Activated CD4-positive, alpha-beta T cell treated with anti-CD3 and anti-CD28 coated beads, Interleukin-2, Interleukin-4, amounts not matched to agents 100 ng/mL and 50 ng/mL, durations not matched to agents 16 hours and 8 hours (primary cell): ENCODE data around the gene INPP5E.

Source experiments
- DNase-seq: peaks from one replicate; pipeline ENCODE4 v3.0.0-alpha.2; 2020; ENCODE audit warnings: low spot score

The INPP5E gene

DNA sequence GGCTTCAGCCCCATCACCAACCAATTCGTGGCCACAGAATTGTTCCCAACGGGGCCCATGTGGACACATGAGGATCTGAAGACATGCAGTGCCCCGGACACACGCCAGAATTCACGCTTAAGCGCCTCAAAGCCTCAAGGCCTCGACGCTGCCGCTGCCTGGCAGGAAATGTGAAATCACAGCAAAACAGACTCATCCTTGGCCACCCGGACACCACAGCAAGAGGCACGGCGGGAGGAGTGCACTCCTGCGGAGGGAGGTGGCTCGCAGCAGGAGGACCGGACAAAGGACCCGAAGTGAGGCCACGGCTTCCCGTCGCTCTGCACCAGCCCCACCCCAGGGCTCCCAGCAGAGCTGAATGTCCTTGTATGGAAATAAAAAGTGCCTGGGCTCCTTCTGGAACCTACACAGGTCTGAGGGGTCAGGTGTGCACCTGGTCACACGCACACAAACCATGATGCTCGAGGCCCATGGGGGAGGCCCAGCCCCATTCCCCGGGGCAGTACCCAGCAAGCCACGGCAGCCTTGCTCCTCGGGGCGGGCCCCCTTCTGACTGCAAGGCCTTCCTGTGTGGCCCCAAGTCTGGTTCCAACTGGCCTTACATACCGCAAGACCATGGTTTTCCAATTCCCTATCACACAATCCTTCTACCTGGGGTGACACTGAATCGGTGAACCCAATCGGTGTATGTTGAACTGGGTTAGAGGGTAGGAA, 33.2 kb upstream of the INPP5E start:
- no peak for DNase-seq

DNA sequence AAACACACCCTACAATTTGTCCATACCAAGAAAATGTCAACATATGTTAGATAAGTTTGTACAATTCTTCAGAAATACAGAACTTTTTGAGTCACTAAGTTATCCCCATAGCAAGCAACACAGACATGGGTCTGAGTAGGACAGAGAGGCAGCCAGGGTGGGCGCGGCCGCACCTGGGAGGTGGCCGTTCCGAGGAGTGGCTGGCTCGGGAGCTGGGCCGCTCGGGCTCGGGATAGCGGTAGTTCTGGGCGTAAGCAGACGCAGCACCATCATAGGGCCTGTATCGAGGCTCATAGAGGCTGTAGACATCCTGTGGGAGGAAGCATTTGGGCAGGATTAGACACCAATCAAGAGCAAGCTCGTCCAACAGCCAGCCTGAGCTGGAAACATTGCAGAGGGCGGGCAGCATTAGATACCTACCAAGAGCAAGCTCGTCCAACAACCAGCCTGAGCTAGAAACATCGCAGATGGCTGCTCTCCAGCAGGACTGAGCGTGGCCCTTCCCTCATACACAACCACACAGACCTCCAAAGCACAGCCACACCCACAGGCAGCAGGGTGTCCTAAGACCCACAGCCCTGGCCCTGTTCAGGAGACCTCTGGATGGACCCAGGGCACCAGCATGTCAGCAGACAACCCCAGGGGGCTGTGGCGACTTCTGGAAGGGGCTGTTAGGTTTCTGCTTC, 32.3 kb upstream of the INPP5E start:
- DNase-seq = no peak

DNA sequence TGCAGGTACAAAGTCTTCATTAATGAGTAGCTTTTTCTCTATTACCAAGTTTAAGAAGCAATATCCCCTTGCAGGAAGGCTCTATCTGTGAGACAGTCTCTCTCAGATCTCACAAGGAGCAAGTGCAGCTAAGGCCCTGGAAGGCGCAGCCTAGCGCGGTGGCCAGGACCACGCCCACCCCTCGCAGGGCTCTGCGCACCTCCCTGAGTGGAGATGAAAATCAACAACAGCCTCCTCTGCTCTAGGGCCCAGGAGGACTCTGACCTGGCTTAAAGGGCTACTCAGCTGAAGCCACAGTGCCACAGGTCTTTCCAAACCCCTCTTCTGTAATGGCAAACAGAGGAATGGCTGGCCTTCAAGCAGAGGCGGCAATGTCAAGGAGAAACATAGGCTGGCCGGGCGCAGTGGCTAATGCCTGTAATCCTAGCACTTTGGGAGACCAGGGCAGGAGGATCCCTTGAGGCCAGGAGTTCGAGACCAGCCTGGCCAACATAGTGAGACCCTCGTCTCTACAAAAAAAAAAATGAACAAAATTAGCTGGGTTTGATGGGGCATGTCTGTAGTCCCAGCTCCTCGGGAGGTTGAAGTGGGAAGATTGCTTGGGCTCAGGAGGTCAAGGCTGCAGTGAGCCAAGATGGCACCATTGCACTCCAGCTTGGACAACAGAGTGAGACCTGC, 31.3 kb upstream of the INPP5E start:
- DNase-seq = no peak

DNA sequence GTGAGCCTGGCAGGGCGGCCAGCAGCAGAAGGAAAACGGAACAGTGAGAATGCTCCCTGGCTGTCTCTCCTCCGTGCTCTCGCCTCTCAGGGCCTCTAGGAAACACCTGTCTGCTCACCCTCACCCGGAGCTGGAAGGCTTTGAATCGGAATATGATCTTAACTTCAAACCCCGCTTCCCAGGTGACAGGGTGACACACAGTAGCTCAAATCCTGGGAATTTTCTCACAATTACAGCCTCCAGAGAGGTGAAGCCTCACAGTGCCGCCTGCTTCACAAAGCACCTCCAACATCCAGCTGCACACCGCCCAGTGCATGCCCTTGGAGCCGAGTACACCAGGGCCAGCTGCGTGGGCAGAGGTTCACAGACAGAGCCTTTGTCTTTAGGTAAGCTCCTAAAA, 30.7 kb upstream of the INPP5E start:
- DNase-seq = no peak

DNA sequence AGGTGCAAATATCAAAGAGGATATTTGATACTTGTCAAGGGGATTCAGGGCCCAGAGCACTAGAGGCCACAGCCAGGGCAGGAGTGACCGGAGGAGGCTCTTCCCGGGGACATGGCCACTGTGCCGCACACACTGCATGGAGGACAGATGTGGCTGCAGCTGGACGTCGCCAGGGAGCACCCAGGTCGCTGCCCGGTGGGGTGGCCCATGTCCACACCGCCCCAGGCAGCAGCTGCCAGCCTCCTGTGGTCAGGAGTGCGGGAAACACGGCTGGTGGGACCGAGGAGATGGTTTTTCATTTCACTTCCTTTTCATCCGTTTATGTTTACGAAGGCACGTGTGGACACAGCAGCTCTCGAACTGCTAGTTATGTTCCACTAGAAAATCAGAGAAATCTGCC, 28.1 kb upstream of the INPP5E start:
- DNase-seq = no peak

DNA sequence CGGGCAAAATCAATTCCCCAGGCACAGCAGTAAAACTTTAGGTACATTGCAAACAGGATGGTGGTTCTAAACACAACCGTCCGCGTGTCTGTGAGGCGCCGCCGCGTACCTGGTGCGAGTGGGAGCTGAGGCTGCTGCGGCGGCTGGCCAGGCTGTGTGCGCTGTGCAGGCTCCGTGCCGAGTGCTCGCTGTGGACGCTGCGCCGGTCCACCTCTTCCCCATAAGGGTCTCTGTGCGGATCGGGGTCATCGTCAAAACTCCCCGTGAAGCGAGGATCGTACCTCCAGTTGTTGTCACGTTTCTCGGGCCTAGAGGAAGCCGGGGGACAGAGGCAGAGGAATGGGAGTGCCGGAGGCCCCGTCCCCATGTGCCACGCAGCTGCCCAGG, 26.5 kb upstream of the INPP5E start:
- DNase-seq = no peak

DNA sequence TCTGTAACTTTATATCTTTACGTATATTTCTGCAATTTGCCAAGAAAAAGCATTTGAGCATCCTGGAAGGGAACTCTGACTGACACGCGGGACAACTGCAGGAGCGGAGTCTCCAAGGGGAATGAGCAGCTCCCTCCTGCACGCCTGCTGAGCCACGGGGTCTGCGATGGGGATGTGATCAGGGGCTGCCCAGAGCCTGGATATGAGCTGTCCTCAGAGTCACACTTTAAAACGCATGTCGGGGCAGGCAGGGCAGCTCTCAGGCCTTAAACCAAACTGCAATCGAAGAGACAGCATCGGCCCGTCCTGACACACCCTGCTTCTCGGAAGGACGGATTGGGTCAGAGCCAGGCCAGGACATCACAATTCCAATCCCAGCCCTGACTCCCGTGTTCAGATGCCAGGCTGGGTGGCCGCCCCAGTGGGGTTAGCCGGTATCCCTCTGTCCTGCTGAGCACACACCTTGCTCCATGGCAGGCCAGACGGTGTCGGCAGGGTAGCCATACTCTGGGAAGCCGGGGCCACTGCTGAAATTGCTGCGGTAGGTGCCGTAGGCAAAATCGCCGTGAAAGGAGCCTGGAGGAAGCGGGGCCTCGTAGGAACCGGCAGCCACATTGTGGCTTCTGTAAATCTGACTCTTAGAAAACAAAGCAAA, 26.0 kb upstream of the INPP5E start:
- DNase-seq = no peak

DNA sequence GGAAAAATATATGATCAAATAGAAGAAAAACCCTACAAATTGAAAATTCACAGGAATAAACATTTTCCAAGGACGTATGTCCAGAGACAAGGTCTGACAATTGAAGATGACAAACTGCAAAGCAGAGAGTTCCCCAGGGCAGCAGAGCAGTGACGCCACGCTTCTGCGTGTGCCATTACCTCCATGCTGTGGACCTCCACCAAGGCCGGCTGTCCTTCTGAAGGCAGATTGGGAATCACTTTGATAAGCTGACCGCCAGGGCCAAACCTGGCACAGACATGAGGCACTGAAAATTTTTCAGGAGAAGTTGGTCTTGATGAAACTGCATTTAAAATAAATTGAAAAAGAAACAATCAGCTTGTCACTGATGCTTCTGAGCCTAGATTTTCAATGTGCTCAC, 24.6 kb upstream of the INPP5E start:
- DNase-seq = no peak

DNA sequence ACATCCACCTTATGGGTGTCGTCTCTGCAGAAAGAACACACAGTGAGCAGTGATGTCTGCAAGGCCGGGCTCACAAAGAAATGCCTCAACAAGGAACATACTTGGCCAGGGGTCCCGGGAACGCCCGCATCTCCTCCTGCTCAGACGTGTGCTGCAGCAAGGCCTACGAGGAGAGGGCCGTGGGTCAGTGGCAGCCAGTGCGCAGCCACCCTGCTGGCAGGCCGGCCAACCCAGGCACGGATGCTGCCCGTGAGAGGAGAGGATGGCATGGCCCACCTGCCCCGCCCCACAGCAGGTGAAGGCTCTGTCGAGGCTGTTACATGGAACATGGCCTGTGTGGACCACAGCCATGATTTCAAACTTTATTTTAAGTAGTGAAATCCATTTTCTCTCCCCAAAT, 23.9 kb upstream of the INPP5E start:
- no peak for DNase-seq

DNA sequence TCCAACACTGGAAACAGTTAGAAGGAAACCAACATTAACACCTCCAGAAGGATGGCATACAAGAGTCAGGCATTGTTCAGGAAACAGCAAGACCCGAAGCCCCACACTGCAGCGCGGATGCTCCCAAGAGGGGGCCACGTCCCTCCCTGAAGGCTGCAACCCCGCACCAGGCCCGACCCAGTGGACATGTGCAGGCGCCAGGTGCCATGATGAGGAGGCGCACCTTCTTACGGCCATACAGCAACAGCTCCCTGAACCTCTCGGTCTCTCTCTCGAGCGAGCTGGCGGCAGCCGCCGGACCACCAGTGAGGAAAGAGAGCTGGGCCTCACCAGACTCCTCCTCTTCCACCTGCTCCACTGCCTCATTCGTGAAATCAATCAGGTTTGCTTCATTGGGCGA, 23.0 kb upstream of the INPP5E start:
- DNase-seq = no peak

DNA sequence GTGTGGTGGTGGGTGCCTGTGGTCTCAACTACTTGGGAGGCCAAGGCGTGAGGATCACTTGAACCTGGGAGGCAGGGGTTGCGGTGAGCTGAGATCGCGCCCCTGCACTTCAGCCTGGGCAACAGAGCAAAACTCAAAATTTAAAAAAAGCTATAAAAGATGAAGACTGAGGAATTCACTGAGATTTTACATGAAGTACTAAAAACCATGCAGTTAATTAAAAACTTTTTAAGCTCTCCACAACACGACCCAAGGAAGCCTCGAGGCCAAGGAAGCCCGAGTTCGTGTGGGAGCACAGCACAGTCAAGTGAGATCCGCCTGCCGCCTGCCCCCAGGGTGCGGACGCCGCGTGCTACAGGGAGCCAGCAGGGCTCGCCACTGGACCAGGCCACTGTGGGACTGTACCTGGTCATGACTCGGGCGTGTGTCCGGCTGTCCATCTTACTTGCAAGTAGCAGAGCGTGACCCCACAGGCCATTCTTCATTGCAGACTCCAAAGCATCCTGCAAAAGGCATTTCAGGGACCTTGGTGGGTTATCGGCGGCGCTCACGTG, 21.2 kb upstream of the INPP5E start:
- DNase-seq = no peak

DNA sequence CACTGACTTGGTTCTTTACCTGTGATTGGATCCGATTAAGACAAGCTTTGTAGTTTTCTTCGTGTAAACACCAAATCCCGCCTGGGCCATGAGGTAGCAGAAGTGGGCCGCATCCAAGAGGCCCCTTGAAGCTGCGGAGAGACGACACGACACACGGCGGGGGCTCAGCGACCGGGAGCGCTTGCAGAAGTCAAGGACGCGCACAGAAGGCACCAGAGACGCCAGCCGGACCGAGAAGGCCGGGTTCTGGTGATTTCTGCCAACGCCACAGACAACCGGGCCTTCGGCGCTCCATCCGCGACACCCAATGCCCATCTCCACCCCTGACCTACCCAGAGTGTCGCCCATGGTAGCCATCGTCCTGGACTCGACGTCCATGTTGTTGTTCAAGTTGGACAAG, 19.8 kb upstream of the INPP5E start:
- DNase-seq = no peak

DNA sequence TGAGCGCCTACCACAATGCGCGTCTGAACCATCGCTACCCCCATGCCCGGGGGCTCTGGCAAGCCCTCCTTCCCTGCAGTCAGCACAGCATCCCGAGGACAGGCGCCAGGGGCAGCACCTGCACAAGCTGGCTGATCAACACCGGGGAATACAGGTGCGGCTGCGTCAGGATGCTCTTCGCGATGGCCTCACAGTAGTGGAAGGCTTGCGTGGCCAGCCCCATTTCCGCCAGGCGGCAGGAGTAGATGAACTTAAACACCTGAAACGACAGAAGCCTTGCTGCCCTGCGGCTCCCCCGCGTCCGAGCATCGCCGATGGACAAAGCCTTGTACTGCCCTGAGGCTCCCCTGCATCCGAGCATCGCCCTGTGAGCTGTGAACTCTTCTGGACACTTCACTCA, 17.7 kb upstream of the INPP5E start:
- DNase-seq = no peak

DNA sequence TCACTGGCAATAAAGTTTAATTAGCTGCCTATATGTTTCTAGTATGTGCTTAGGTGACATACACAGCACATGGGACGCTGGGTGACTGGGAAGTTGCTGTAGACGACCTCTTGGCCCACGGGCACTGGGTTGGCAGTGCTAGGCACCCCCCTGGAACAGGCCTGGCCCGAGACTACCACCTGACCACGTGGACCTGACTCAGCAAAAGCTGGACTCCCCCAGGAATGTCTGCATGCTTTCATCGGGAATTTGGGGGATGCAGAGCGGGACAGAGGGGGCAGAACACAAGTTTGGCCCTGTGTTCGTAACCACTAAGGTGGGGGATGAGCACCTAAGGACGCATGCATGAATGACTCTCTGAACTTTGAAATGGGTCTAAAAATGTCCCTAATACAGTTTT, 16.6 kb upstream of the INPP5E start:
- DNase-seq = no peak

DNA sequence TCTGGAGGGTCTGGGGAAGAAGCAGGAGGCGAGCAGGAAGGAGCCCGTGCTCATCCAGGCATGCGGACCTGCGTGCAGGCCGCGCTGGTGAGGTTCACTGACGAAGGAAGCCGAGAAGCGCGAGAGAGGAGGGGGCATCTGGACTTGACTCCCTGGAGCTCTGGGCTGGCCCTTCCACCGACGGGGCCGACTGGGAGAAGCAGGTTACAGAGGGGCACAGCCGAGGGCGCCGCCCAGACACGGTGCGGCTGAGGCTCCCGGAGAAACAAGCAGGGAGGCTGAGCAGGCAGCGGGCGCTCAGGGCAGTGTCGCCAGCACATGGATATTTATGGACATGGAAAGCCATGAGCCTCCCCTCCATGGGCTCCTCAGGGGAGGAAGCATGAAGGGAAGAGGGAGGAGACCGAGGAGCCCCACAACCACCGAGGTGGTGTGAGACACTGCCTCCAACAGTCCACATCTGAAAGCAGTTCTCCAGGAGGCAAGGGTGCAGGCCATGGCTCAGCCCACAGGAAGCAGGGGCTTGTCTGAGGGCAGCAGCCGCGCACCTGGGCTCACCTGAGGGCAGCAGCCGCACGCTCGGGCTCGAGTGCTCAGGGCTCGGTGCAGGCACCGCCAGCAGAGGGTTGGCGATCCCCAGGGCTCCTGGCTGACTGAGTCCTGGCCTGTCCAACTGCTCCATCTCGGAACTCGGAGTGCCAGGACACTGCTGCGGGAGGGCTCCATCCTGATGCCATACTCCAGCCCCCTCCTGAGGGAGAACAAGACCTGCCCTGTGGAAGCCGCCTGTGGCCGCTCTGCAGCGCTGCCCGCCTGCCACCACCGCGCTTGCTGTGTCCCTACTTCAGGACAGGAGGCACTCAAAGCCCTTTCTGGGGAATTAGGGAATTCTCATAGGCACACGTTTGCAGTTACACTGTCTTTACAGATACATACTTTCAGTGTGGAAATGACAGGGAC, 15.7 kb upstream of the INPP5E start:
- DNase-seq = no peak

DNA sequence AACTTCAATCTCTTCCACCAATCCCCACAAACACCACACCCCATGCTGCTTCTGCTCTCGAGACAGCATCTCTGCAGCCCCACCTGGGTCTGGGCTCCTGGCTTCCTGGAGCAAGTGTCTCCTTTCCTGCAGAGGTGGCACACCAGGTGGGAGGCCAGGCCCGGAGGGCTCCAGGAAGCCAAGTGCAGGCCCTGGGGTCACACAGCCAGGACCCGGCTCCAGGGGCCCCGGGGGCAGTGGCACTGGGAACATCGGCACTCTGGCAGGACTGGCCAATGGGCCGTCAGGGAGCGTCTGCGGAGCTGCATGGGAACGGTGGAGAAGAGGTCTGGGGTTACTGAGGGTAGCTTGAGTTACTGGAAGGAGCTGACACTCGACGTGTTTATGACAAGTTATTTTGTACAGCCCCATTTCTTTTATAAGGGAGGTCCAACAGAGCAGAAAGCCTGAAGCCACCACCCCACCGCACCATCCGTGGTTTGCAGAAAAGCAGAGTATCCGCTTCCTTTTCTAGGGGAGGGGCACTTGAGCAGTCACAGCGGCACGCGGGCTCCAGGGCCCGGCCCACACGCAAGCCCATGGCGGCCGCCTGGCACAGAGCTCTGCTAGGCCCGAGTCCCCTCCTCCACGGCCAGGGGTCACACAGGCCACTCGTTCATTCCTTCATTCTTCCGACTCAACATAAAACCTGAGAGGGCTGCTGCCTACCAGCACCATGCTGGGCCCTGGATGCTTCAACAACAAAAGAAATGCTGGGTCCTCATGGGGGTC, 14.6 kb upstream of the INPP5E start:
- DNase-seq = no peak

DNA sequence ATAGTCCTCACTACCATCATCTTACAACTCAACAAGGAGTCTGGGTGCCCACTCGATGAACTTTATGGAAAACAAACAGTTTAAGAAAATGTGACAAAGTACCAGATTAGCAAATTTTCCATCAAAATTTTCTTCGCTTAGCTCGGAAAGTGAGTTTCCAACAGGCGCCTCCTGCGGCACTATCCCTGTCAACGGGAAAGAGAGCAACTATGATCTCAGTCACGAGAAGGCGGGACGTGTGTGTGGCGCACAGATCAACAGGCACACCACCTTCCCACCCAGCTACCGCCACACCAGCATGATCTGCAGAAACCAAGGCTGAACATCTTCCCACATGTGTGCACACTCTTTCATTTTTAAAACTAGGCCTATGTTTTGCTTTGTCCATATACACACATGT, 13.7 kb upstream of the INPP5E start:
- DNase-seq = no peak

DNA sequence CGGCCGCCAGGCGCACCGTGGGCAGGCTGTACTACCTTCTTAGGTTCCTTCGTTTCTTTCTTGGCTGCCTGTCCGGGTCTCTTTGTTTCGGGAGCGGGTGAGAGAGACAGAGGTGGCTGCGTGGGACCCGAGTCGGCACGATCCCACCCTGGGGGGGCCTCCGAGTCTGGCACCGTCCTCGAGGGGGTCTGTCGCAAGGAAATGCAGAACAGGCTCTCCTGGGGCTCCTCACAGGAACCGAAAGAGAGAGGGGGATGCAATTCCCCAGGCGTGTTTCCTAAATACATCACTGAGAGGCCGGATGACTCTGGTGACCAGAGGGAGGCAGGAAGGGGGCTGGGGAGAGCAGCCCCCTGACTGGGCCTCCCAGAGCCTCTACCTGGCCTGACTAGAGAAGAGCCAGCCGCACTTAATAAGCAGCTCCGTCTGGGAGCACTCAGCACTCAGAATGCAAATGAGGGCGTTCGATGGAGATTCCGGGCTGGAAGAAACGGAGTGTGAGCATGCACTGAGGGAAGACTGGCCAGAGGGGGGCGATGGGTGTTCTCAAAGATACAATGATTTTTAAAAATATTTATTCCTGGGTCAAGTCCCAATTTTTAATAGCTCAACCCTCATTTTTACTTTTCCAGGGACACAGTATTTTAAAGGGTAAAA, 11.7 kb upstream of the INPP5E start:
- no peak for DNase-seq

DNA sequence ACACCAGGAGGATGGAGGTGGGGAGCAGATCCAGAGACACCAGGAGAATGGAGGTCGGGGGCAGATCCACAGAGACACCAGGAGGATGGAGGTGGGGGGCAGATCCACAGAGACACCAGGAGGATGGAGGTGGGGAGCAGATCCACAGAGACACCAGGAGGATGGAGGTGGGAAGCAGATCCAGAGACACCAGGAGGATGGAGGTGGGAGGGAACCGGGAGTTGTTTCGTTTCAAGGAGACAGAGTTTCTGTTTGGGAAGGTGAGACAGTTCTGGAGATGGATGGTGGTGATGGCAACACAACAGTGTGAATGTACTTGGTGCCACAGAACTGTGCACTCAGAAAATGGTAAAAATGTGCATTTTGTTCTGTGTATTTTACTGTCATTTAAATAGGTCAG, 9.0 kb upstream of the INPP5E start:
- no peak for DNase-seq

DNA sequence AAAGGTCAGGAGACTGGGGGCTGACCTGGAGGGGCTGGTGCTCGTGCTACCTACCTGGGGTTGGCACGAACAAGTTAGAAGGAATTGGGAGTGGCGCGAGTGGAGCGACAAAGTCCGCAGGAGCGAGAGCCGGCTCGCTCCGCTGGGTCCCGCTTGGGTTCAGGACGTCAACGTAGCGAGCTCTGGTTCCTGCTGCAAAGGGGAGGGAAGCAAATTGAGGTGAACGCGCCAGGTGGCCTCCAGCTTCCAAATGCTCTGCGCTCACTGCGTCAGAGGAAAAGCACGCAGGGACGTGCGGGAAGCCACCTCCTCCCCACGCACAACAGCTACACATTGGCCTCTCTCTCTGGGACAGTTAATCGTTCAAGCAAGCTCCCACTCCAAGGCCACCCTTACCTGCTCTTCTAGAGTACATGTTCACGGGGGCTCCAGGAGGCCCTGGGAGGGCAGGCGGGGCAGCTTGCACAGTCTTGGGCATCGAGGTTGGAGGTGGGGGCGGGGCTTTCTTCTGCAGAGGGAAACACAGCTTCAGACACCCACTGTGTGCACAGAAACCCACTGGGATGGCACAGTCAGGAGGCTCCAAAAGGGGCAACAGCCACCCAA, 7.6 kb upstream of the INPP5E start:
- DNase-seq = no peak
